Peyer's patch (tissue), 4 donors: ENCODE data around the gene KRTAP5-5.

Source experiments
- POLR2A ChIP-seq, 2 donors: fragments of 450-650 bp; IDR thresholded peaks; one replicate each; pipeline ENCODE4 v1.5.1; 2017; ENCODE audit warnings: antibody characterized with exemption in 2 of 2, mild to moderate bottlenecking in 2 of 2, moderate library complexity in 2 of 2
- TF ChIP-seq, protein P1 (sequence below), 6 experiments: fragments of 450-650 bp in 4 of 6; fragments of 200-600 bp in 2 of 6; sonication (generic) in 1 of 6; IDR thresholded peaks; one replicate each; pipeline ENCODE4 v1.5.1; 2017 to 2019; ENCODE audit warnings: antibody characterized with exemption in 6 of 6, mild to moderate bottlenecking in 3 of 6, moderate library complexity in 1 of 6

DNA sequence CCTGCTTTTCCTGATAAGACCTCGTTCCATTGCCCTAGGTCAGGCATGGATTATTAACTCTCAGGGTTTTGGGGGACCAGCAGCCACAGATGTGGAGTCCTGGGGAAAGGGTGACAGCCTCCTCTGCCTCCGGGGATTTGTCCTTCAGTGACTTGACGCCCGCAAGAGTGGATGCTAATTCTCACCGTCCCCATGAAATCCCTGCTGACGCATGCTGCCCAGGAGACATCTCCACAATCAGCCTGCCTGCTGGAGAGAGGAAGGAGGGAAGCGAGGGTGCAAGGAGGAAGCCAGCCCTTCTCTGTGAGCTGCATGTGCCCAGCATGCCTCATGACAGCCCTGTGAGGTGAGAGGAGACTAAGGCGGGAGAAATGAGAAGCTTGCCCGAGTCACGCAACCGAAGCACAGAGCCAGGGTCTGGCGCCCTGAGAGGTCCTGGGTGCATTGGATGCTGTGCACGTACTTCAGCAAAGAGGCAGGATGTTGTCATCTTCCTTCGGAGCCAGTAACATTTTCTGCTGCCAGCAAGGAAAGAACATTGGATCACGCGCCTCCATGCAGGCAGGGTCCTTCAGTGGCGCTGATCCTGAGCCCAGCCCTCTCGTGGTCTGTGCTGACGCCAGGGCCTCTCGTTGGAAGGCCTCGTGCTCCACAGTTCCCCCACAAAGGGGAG lies 40.1 kb downstream of the KRTAP5-5 start:
- TF ChIP-seq, protein P1, sequence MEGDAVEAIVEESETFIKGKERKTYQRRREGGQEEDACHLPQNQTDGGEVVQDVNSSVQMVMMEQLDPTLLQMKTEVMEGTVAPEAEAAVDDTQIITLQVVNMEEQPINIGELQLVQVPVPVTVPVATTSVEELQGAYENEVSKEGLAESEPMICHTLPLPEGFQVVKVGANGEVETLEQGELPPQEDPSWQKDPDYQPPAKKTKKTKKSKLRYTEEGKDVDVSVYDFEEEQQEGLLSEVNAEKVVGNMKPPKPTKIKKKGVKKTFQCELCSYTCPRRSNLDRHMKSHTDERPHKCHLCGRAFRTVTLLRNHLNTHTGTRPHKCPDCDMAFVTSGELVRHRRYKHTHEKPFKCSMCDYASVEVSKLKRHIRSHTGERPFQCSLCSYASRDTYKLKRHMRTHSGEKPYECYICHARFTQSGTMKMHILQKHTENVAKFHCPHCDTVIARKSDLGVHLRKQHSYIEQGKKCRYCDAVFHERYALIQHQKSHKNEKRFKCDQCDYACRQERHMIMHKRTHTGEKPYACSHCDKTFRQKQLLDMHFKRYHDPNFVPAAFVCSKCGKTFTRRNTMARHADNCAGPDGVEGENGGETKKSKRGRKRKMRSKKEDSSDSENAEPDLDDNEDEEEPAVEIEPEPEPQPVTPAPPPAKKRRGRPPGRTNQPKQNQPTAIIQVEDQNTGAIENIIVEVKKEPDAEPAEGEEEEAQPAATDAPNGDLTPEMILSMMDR (IDR thresholded peaks at IDR 0.05): no peak
- no peak for TF ChIP-seq POLR2A (IDR thresholded peaks at IDR 0.05)
